GM23248 (cell line): ENCODE measurements around the gene SPAG9. TPM values are rescaled to one million over a fixed set of nuclear protein-coding genes. Genes with fewer than 3 reads are reported as not detected.
A peak's percentile ranks its signal among the peaks of the same experiment; 100 is the strongest.

Source experiments
- DNase-seq: peaks from one replicate; pipeline ENCODE4 v3.0.0-alpha.2; 2015
- H2AFZ ChIP-seq: fragments of 200-600 bp; sonication (generic); 2 replicates; pipeline ENCODE4 v1.6.1; 2016; ENCODE audit warnings: antibody characterized with exemption
- H3F3A ChIP-seq: fragments of 200-600 bp; sonication (generic); 2 replicates; pipeline ENCODE4 v1.6.1; 2016; ENCODE audit warnings: mild to moderate bottlenecking, antibody characterized with exemption, mixed run types; ENCODE audit not compliant: insufficient read depth
- H3K27ac ChIP-seq: fragments of 200-600 bp; sonication (generic); 2 replicates; pipeline ENCODE4 v1.5.1; 2016; ENCODE audit warnings: mild to moderate bottlenecking
- H3K27me3 ChIP-seq: fragments of 200-600 bp; sonication (generic); replicated peaks from 2 replicates; pipeline ENCODE4 v1.6.1; 2016; ENCODE audit warnings: mild to moderate bottlenecking; ENCODE audit not compliant: insufficient read depth
- H3K36me3 ChIP-seq: fragments of 200-600 bp; sonication (generic); 2 replicates; pipeline ENCODE4 v1.6.1; 2016; ENCODE audit warnings: low read depth, mild to moderate bottlenecking
- H3K4me1 ChIP-seq: fragments of 200-600 bp; sonication (generic); 2 replicates; pipeline ENCODE4 v1.6.1; 2016; ENCODE audit warnings: mild to moderate bottlenecking; ENCODE audit not compliant: insufficient read depth
- H3K4me2 ChIP-seq: fragments of 200-600 bp; sonication (generic); one replicate; pipeline ENCODE4 v1.6.1; 2016; ENCODE audit warnings: mild to moderate bottlenecking; ENCODE audit not compliant: unreplicated experiment
- H3K4me3 ChIP-seq: fragments of 200-600 bp; sonication (generic); 2 replicates; pipeline ENCODE4 v1.5.1; 2016; ENCODE audit warnings: mild to moderate bottlenecking
- H3K79me2 ChIP-seq: fragments of 200-600 bp; sonication (generic); 2 replicates; pipeline ENCODE4 v1.6.1; 2016; ENCODE audit warnings: mild to moderate bottlenecking; ENCODE audit not compliant: insufficient read depth
- H3K9ac ChIP-seq: fragments of 200-600 bp; sonication (generic); 2 replicates; pipeline ENCODE4 v1.6.1; 2016; ENCODE audit warnings: mild to moderate bottlenecking
- H3K9me2 ChIP-seq: fragments of 200-600 bp; sonication (generic); 2 replicates; pipeline ENCODE4 v1.6.1; 2016; ENCODE audit warnings: mixed run types, mild to moderate bottlenecking, moderate library complexity; ENCODE audit not compliant: insufficient read depth
- H3K9me3 ChIP-seq: fragments of 200-600 bp; sonication (generic); one replicate; pipeline ENCODE4 v1.6.1; 2017; ENCODE audit warnings: low read depth
- H4K20me1 ChIP-seq: fragments of 200-600 bp; sonication (generic); 2 replicates; pipeline ENCODE4 v1.6.0; 2016; ENCODE audit not compliant: insufficient read depth
- EZH2 ChIP-seq: fragments of 200-600 bp; sonication (generic); IDR thresholded peaks from 2 replicates; pipeline ENCODE4 v1.6.1; 2018; ENCODE audit warnings: antibody characterized with exemption, mild to moderate bottlenecking; ENCODE audit not compliant: insufficient read depth, poor library complexity, severe bottlenecking
- EZH2phosphoT487 ChIP-seq: fragments of 200-600 bp; sonication (generic); IDR thresholded peaks from 2 replicates; pipeline ENCODE4 v1.6.1; 2018; ENCODE audit warnings: antibody characterized with exemption, moderate library complexity, mild to moderate bottlenecking, low read depth; ENCODE audit not compliant: insufficient read depth
- WGBS, 2 experiments: methylation state at CpG; one replicate each; pipeline ENCODE4 v1.1.6; 2015 to 2017; ENCODE audit warnings: low lambda C conversion rate in 2 of 2, low coverage in 1 of 2; ENCODE audit errors: missing lambda C conversion rate in 2 of 2; 5-methylcytosine and 5-hydroxymethylcytosine counted together
- in situ Hi-C: fragments of 300-500 bp; cut with MboI; formaldehyde crosslinking; loops from 2 replicates; pipeline ENCODE4 v1.15.0; 2020
- polyA plus RNA-seq: library from polyadenylated mRNA; unstranded; fragments of >200 nt; fragmentation: Nextera tagmentation; extraction: Ambion mirVana; gene quantifications from 2 replicates; pipeline ENCODE4 v1.2.1, GENCODE V29; 2016
- total RNA-seq: library from RNA; depleted of rRNA; stranded (reverse); fragments of >200 nt; shearing (Covaris generic); gene quantifications from 2 replicates; pipeline ENCODE4 v1.2.3, GENCODE V29; 2014

Gene SPAG9
- total and polyA plus RNA-seq, 2 experiments from 2014 or later = 21.5 to 58.8 TPM

GRCh38 chr17:50935221-50935995, 185.3 kb downstream of the SPAG9 start:
- Histone ChIP-seq H3K9me2 (no peaks in the 10 kb centered on the region), H2AFZ (0 out of 2 replicates have a peak overlapping the region, but pooled peaks have one; percentile 11), H3K4me2 (no peak overlapping the region), H3K36me3 (no peaks in the 10 kb centered on the region), H4K20me1 (no peaks in the 10 kb centered on the region), H3K9me3 (no peaks in the 10 kb centered on the region), H3K27ac (no peak overlapping the region), H3K79me2 (no peaks in the 10 kb centered on the region), H3F3A (peaks cover 30% of the 10 kb centered on the region), H3K27me3 (no peaks in the 10 kb centered on the region), H3K9ac (no peak overlapping the region), H3K4me1 (peaks cover 31% of the 10 kb centered on the region), H3K4me3 (no peak overlapping the region)
- TF ChIP-seq EZH2phosphoT487 = no peak
- TF ChIP-seq EZH2 = no peak
- WGBS, 2 experiments = 79 to 80% methylated on average over 16 of the region's 16 CpGs
- DNase-seq = no peak
- in situ Hi-C loops = no loop called here

DNA sequence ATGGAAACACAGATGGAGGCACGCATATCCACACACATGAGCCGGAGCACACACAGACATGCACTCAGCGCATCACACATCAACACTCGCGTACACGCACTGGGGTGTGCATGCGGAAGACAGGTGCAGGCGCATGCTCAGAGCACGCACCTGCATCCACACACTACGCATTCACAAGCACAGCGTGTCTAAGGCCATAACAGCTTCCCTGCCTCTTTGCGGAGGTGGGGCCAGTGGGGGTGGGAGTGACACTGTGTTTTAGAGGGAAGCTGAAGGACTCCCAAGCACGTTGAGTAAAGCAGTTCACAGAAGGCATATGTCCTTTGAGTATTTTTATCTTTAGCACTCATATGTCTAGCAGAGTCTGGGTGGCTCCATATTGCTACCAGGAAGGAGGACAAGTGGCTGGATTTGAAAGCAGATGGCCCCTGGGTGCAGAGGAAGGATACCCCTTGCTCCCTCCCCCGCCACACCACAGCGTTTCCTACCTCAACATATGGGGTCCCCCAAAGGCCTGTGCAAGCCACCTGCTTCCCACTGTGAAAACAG, 185.9 kb downstream of the SPAG9 start:
- H3K27ac ChIP-seq = no peak overlapping the region
- no peaks in the 10 kb centered on the region for H3K79me2 ChIP-seq
- no peak overlapping the region for H3K4me3 ChIP-seq
- TF ChIP-seq EZH2phosphoT487 = no peak
- TF ChIP-seq EZH2 = no peak
- H3K9me3 ChIP-seq = no peaks in the 10 kb centered on the region
- H3K9ac ChIP-seq = no peak overlapping the region
- peaks cover 31% of the 10 kb centered on the region for H3K4me1 ChIP-seq
- no peaks in the 10 kb centered on the region for H3K9me2 ChIP-seq
- H3K27me3 ChIP-seq = no peaks in the 10 kb centered on the region
- WGBS, 2 experiments = 84 to 85% methylated on average over 15 of the region's 15 CpGs
- no peaks in the 10 kb centered on the region for H4K20me1 ChIP-seq
- H3K36me3 ChIP-seq = no peaks in the 10 kb centered on the region
- no peak overlapping the region for H2AFZ ChIP-seq
- DNase-seq = no peak
- H3F3A ChIP-seq = peaks cover 34% of the 10 kb centered on the region
- in situ Hi-C loops = no loop called here
- no peak overlapping the region for H3K4me2 ChIP-seq

DNA sequence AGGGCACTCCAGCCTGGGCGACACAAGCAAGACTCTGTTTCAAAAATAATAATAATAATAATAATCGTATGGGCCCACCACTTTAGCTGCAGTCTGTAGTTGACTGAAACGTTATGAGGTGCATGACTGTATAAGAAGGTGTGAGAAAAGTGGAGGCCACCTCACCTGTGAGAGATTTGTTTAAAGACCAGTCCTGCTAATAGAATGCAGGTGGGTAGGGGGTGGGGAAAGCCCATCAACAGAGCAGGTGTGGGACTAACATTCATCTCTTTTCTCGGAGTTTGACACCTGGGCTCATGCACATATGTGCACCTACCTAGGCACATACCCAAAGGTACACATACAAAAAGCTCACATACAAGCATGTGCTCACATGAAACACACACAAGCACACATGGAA, 186.5 kb downstream of the SPAG9 start:
- no peak for DNase-seq
- no peaks in the 10 kb centered on the region for H3K27me3 ChIP-seq
- WGBS, 2 experiments = 82 to 84% methylated on average over 4 of the region's 4 CpGs
- H3K79me2 ChIP-seq = no peaks in the 10 kb centered on the region
- H3K4me1 ChIP-seq = peaks cover 31% of the 10 kb centered on the region
- H3K9me3 ChIP-seq = no peaks in the 10 kb centered on the region
- peak overlapping the region; percentile 72 for H3K9ac ChIP-seq
- H3K9me2 ChIP-seq = no peaks in the 10 kb centered on the region
- H3K4me3 ChIP-seq = no peak overlapping the region
- peaks cover 34% of the 10 kb centered on the region for H3F3A ChIP-seq
- H2AFZ ChIP-seq = no peak overlapping the region
- TF ChIP-seq EZH2phosphoT487 = no peak
- no peak for TF ChIP-seq EZH2
- in situ Hi-C loops = no loop called here
- peak overlapping the region; percentile 98 for H3K27ac ChIP-seq
- H4K20me1 ChIP-seq = no peaks in the 10 kb centered on the region
- peak overlapping the region; percentile 73 for H3K4me2 ChIP-seq
- no peaks in the 10 kb centered on the region for H3K36me3 ChIP-seq

DNA sequence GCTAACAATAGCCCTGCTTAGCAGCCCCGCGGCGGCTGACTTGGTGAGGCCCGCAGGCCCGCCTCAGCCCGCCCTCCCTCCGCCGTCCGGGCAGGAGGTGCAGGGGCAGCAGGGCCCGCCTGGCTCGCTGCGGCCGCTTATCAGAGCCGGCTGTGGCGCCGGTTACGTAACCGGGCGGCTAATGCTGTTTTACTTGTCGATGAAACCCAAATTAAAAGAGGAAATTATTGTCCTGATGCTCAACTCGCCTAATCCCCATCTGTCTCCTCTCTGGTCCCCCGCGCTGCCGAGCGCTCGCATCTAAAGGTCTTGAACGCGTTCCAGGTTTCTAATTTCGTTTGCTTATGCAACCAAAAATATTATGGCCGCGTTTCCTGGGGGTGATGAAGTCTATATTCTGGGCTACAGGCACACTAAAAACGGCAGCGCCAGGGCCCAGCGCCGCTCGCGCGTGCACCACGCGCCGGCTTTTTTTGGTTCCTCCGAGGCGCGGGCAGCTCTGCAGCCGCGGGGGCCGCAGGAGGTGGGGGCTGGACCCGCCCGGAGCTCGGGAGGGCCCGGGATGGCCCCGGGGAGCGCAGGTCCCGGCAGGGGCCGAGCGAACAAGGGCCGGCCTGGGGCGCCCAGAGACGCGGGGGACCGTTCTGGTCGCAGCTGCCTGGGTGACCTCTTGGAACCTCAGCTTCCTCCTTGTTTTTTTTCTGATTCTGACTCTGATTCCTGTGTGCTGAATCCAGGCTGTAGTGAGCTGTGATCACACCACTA, 189.3 kb downstream of the SPAG9 start:
- Histone ChIP-seq H3F3A (peaks cover 34% of the 10 kb centered on the region), H3K9ac (peak overlapping the region; percentile 90), H2AFZ (peak overlapping the region; percentile 76), H3K9me3 (no peaks in the 10 kb centered on the region), H3K27ac (peak overlapping the region; percentile 98), H3K27me3 (no peaks in the 10 kb centered on the region), H3K4me2 (peak overlapping the region; percentile 81), H3K4me1 (peaks cover 31% of the 10 kb centered on the region), H4K20me1 (no peaks in the 10 kb centered on the region), H3K79me2 (no peaks in the 10 kb centered on the region), H3K9me2 (no peaks in the 10 kb centered on the region), H3K36me3 (no peaks in the 10 kb centered on the region), H3K4me3 (peak overlapping the region; percentile 62)
- TF ChIP-seq EZH2 (no peak), EZH2phosphoT487 (no peak)
- WGBS, 2 experiments = 1% methylated on average over 54 to 61 of the region's 62 CpGs
- DNase-seq = peak; percentile 98
- in situ Hi-C loops = no loop called here
